NCI-H345 treated with DMSO at 0.1 percent for 48 hours (cell line): ENCODE measurements around the gene EYA2.

Experiments used
- DNase-seq: peaks from one replicate; lab custom pipeline; 2025; ENCODE audit not compliant: unreplicated experiment; lab: John Stamatoyannopoulos, UW

EYA2 gene

DNA sequence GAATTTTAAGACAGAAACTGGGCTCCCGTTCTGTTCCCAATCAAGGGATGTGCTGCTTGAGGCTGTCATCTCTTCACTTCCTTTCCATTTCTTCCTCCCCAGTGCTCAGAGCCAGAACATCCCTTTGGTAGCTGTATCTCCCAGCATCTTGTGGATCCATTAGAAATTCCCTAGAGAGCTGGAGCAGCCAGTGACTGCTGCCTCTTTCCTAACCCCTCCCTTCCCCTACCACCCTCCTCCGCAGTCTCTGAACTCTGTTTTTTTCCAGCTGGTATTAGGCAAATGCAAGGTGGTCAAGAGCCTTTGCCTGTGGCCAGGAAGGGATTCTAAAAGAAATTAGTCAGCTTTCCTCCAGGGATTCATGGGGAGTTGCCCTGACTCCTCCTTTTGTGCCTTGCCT, 208.0 kb downstream of the EYA2 start:
- no peak for DNase-seq

DNA sequence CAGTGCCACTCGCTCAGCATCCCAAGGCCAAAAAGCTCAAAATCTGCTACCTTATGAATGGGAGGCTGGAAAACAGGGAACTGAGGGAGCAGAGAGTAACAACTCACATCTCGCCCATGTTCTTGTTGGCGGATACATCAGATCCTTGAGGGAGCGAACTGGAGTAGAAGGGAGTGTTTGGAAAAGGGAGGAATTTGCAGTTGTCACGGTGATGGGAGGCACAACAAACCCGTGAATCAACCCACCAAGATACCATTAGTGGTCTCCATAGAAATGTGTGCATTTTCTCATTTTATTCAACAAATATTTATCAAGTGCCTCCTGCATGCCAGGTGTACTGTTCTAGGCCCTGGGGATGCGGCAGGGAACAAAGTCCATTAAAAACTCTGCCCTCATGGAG, 212.1 kb downstream of the EYA2 start:
- no peak for DNase-seq

DNA sequence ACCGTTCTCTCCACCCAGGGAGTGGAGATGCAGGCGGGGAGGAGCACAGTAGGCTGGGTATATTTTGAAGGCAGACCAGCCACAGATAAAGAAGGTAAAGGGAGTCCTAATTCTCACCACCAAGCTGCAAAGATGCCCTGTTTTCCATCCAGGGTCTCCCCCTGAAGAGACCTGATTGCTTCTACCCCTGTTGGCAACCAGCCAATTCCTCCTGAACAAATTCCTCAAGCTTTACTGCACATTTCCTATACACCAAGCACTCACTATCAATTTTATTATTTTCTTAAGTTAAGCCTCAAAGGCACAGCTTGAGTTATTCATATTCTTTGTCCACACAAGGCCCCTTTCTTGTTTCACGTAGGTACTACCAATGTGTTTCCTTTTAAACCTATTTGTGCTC, 214.4 kb downstream of the EYA2 start:
- DNase-seq = no peak

DNA sequence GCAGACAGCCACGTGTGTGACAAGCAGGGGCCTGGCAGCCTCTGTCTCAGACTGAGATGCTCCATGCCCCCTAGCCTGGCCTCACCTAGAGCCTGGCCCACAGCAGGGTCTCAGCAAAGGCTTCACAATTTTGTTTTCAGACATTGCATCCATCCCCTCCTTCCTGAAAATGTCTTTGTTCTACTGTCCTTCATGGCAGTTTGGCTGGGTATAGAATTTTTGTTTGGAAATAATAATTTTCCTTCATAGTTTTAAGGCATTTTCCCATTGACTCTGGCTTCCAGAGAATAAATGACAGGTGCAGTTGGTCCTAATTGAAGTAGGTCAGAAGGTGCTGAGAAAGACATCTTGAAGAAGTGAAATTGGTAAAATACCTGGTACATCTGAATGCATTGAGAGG, 216.2 kb downstream of the EYA2 start:
- no peak for DNase-seq

DNA sequence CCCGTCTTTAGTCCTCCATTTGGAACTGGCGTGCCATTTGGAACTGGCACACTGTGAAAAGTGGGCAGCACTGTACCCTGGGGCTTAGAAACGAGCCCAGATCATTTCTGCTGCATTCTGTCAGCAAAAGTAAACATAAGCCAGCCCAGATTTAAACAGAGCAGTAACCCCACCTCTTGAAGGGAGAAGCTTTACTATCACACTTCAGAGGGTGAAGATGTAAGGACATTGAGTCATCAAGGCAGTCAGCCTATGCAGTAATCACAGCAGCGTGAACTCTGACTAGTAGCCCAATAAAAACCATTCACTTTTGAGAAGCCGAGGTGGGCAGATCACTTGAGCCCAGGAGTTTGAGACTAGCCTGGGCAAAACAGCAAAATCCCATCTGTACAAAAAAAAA, 216.9 kb downstream of the EYA2 start:
- no peak for DNase-seq

DNA sequence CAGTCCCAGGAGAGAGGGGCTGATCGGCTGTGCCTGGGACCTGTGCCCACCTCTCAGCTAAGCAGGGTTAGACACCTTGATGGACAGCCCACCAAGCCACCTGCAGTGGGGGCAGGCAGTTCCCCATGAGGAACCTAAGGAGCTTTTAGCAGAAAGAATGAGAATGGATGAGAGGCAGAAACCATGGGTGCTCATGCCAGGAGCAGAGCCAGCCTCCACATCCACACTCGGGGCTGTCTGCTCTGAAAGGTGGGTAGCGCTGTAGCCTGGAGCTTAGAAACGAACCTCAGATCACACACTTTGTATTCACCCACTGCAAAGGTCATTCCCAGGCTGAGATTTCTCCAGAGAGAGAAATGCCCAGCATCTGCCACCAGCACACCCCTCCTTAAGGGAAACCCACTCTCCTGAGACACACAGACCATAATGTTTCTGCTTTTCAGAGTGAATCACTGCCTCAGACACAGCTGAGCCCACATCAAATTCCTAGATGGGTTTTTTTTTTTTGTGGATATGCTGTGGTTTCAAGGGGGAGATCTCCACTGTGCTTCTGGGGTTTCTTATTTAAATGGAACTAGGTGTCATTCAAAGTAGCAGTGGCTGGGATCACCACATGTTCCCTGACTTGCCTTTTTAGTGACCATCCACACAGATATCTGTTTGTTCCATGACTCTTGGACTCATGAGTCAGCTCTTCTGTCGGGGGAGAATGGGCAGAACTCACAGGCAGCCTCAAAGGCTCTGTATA, 218.9 kb downstream of the EYA2 start:
- DNase-seq = no peak

DNA sequence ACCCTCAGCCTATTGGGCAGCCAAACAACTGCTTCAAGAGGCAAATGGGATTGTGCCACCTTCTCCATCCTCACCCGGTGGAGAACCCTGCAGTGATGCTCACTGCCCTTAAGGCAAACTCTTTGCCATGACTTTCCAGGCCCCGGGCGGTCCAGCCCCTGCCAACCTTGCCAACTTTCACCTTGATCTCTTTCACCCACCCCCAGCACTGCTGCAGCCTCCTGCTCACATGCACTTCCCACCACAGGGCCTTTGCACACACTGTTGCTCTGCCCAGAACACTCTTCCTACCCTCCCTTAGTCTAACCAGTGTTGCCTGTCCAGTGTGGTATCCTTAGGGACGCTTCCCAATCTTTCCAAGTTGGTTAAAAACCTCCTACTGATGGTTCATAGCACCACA, 221.1 kb downstream of the EYA2 start:
- DNase-seq = no peak

DNA sequence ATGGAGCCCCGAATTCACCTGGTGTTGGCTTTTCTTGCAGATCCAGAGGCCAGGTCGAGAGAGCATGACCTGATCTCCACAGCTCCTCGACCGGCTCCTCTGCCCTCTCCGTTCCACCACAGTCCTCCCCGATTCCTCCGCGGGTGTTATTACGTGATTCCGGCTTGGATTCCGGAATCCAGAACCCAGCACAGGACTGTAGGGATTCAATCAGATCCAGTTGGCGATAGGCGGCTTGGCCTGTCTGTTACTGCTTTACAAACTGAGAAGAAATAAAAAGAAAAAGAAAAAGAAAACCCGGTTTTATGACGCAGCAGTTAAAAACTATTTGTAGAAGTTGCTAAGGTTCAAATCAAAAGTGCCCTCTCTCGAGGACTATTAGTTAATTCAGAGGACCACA, 222.7 kb downstream of the EYA2 start:
- no peak for DNase-seq

DNA sequence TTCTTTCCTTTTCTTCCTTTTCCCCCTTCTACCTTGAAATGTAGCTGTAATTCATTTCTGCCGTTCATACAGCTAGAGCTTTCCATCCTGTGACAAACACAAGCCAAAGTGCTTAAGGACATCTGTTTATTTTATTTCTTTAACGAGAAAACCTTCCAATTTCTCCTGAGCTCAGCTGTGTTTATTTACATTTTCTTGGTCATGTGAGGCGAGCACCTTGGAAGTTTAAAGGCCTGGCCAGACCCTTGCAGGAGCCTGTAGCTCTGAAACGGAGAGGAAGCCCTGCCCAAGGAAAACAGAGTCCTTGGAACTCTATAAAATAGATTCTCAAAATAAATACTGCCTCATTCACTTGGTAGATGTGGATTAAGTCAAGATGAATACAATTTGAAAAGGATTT, 223.1 kb downstream of the EYA2 start:
- DNase-seq = no peak

DNA sequence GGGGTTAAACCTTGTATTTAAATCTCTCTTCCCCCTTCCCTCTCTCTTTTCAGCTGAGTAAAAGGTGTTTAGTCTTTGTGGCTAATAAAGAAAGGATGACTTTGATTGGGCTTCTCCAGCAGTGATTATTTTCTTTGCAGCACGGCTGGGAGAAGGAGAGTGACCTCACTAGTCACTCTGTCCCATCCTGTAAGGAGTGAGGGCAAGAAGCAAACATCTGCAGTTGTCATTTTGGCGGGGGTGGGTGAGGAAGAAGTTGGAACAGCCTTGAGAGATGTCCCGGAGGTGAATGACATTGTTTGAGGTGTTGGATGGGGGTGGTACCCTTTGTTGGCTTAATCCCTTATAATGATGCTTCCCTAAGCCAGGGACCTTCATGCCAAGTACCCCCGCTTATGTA, 223.6 kb downstream of the EYA2 start:
- DNase-seq = no peak

DNA sequence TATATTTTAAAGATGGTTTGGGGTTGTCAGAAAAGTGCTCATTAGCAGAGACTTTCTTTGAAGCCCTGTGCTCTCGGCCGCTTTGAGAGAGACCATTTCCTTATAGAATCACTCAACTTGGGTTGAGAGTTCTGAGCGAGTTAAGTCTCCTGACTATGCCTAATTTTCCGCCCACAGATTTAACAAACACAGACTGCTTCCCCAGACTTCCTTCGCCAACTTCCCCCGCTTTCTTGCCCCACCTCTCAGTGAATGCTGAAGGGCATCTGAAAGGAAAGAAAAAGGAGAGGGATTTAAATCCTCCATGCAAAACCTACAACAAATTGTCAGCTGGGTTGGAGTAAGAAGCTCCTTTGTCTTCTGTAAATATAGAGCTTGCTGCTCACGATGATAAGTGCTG, 224.0 kb downstream of the EYA2 start:
- no peak for DNase-seq

DNA sequence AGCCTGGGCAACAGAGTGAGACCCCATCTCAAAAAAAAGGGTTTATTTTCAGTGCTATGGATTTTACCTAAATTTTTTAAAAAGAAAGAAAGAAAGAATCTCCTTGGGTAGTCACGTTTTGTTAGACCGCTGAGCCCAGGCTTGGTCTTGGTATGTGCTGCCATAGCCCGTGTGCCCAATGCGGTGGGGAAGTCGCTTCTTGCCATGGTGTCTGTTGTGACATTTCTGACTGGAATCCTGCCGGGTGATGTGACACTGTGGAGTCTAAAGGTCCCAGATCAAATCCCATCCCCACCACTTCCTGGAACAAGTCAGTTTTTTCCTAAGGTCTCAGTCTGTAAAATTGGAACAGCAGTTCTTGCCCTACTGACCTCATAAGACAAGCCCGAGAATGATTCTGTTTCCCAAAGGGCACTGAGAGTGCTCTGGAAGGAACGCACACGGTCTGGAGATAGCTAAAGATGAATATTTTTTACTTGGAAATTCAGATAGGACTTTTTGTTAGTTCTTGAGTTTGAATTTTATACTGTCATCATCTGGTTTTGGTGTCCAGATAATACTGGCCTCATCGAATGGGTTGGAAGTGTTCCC, 225.8 kb downstream of the EYA2 start:
- DNase-seq = no peak

DNA sequence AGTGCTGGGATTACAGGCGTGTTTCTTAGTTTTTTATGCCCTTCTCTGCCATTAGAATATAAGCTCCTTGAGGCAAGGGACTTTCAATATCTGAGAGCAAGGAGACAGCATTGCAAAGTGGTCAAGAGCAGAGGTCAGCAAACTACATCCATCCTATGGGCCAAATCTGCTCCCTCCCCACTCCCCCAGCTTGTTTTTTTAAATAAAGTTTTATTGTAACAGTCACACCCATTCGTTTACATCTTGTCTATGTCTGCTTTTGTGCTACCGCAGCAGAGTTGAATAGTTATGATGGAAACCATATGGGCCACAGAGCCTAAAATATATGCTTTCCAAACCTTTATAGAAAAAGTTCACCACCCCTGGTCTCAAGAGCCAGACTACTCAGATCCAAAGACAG, 227.9 kb downstream of the EYA2 start:
- no peak for DNase-seq

DNA sequence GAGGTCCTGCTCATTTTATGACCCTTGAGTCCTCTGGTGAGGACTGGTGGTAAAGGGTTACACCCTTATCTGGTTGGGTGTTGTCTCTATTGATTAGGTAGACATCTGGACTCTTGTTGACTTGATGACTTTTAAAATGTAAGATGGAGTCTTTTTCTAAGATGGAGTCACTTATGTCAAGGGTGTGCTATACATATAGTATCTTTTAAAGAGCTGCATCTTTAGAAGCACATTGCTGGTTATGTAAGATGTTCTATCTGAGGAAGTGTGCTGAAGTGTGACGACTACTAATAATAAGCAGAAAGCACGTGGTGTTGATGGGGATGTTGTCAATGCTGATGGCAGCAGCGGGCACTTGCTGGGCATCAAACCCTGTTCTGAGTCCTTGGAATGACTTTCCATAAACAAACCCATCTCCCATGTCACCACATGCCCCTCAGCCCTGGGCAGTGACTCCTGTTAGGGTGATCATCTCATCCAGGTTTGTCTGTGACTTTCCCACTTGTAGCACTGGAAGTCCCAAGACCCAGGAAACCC, 229.6 kb downstream of the EYA2 start:
- no peak for DNase-seq

DNA sequence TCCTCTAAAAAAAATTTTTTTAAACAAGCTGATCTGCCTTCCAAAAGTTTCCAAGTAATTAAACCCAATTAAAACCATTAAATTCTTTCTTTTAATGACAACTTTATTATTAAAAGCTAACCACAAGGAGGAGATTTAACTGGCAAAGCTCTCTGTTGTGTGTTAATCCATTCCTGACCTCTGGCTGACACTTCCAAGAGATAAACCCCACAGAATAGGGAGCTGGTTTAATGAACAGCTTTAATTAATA, 230.8 kb downstream of the EYA2 start:
- DNase-seq = no peak

DNA sequence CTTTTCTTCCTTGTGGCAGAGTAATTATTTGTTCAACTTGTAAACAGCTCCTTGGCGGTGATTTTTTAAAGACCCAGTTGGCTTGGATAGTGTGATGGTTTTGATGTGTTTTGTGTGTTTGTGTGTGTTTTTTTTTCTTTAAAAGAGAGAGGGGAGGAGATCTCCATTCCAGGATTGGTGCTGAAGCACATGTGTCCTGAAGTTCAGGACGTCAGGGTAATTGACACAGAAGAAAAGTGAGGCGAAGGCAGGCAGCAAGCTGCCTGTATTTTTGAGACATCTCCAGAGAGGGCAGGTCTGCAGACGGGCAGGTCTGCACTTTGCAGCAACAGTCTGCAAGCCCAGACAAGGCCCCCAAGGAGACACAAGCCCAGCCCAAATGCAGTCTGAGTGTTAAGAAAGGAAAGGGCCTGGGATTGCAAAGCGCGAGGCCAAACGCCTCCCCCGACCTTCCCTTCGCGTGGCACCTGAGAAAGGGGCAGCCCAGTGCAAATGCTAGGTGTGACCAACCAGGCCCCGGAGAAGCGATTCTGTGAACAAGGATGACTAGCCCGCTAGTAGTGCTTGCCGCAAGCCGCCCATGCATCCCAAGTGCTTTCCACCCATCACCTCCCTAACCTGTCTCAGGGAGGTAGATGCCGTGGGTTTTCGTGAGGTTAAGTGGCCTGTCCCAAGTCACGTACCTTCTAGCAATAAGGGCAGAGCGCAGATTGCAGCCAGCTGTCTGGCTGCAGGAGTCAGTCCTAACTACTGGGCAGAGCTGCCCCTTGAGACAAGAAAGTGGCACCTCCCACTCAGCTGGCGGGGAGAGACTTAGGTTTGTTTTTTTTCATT, 231.3 kb downstream of the EYA2 start:
- no peak for DNase-seq

DNA sequence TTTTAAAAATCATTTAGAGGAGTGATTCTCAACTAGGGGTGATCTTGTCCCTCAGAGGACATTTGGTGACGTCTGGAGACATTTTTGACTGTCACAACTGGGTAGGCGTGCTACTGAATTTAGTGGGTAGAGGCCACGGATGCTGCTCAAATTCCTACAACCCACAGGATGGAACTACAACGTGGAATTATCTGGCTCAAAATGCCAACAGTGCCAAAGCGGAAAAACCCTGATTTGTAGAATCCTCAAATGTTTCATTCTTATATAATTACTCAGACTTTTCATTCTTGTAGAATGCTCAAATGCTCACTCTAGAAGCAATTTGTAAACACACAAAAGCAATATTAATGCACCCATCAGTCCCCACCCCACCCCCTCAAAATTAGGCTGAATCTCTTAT, 232.1 kb downstream of the EYA2 start:
- no peak for DNase-seq

DNA sequence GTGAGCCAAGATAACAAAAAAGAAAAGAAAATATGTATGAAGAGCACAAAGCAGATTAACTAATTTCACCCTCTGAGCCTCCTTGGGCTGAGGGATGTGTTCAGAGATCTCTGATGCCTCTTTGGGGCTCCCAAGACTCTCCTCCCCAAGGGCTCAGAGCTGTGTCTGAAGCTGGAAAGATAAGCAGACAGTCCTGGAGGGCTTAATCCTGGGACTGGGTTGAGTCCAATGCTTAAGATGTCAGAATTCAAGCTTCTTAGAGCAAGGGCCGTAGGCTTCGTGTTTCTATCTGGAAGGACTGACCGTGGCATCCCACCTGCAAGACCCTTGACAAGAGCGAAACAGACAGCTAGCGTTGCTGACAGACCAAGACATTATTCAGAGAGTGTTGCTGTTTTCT, 232.9 kb downstream of the EYA2 start:
- DNase-seq = no peak

DNA sequence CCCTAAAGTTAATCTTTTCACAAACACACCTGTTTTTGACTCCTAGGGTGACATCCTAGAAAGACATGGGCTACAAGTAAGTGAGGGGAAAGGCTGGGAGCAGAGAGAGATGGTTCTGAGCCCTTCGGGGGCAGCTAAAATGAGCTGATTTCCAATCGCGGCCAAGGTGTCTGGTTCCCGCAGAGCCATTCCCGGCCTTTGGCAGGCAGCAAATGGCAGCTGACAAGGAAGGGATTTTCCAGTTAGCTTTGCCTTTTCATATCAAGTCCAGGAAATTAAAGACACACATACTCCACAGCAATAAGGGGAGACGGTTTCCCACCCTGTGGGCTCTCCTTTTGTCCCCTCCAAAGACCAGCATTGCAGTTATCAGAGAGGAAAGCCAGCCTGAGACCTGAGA, 233.4 kb downstream of the EYA2 start:
- no peak for DNase-seq

DNA sequence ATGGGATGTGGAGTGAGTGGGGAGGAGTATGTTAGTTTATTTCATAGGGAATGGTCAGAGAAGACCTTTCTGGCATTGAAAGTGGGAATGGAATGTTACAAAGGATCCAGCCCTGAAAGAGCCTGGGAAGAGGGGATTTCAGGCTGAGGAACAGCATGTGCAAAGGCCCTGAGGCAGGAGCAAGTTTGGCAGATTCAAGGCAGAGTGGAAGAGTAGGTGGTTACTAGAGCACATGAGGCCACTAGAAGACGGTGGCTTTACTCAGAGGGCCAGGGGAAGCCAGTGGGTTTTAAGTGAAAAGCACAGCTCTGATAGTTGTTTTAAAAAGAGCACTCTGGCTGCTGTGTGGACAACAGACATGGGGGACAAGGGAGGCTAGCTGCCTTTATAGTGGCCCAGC, 234.7 kb downstream of the EYA2 start:
- DNase-seq = no peak

DNA sequence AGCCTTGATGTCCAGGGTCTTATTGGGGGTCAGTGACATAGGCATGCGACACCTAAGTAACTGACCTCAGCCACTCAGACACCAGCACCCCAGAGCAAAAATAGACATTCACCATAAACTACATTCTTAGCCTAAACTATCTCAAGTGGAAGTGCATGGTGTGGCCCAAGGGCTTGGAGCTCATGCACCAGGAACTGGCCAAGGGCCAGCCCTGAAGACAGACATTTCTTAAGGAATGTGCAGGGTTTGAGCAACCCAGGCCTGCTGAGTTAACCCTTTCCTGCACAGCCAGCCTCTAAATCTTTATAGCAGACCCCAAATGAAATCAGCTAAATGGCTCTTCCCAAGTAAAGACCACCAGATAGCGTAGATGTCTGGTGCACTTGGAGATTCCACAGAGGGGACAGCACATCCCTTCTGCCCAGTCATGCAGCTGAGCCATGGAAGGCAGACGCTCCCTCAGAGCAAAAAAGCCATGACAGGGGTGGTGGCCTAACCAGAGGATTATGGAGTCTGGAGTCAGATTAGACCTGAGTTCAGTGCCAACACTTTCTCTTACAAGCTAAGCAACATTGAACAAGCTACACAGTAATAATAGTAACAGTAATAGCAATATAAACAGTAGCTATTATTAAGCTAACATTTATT, 239.3 kb downstream of the EYA2 start:
- DNase-seq = no peak

DNA sequence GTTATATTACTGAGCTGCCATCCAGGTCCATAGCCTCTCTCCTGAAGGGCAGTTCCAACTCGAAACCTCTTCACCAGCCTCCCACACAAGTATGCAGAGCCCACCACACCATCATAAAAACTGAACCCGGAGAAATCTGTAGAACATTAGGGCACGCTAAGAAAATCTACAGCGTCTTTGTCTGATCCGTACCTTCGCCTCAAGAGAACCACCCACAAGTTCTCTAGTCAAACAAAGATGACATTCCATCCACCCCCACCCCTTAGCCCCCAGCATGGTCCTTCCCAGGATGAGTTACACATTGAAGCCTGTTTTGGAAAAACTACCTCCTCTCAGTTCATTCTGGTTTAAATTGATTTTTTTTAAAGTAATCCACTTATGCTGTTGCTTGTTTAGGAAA, 242.1 kb downstream of the EYA2 start:
- no peak for DNase-seq
